B cell (primary cell): ENCODE data around the gene IRF2BPL. TPM values are rescaled to one million over a fixed set of nuclear protein-coding genes. Genes with fewer than 3 reads are reported as not detected.

ENCODE experiments used
- ATAC-seq: fragments of 200-7000 bp; cut with Tn5 transposase; one replicate; pipeline ENCODE4 v1.10.0; 2021; ENCODE audit warnings: low read depth, mild to moderate bottlenecking, moderate number of reproducible peaks, moderate library complexity
- CTCF ChIA-PET: fragments of 350-600 bp; sonication (Branson Sonifier 250); formaldehyde crosslinking; loops from one replicate; lab custom pipeline; 2021; ENCODE audit warnings: antibody characterized with exemption, inconsistent platforms; lab: Charles Lee
- POLR2A ChIA-PET: fragments of 350-600 bp; sonication (Branson Sonifier 250); formaldehyde crosslinking; loops from one replicate; lab custom pipeline; 2021; ENCODE audit warnings: antibody characterized with exemption; lab: Charles Lee
- DNase-seq: peaks from one replicate; pipeline ENCODE4 v3.0.0; 2013
- H2AFZ ChIP-seq: 2 replicates; pipeline ENCODE4 v1.6.1; 2012; ENCODE audit warnings: mild to moderate bottlenecking, low read depth, low read length; ENCODE audit not compliant: insufficient read depth, poor library complexity, severe bottlenecking
- H3K27ac ChIP-seq, 2 donors: 1 replicate in 1 of 2; 2 replicates in 1 of 2; pipeline ENCODE4 v1.5.1; 2012 to 2013; ENCODE audit warnings: low read length in 2 of 2, mild to moderate bottlenecking in 2 of 2, moderate library complexity in 1 of 2
- H3K27me3 ChIP-seq, 4 experiments: fragments of 200-600 bp in 1 of 4; sonication (generic) in 1 of 4; replicated peaks in 1 of 4; 1 replicate in 2 of 4; 2 replicates in 2 of 4; pipeline versions ENCODE4 v1.6.1 to v1.7.0; 2013 to 2016; ENCODE audit warnings: low read length in 3 of 4, mild to moderate bottlenecking in 2 of 4, mixed read lengths in 1 of 4, moderate library complexity in 1 of 4; ENCODE audit not compliant: insufficient read depth in 4 of 4, control insufficient read depth in 3 of 4; ENCODE audit errors: control extremely low read depth in 1 of 4
- H3K36me3 ChIP-seq, 2 experiments: replicated peaks in 1 of 2; 1 replicate in 1 of 2; 2 replicates in 1 of 2; pipeline versions ENCODE4 v1.6.1 to v1.7.1; 2013; ENCODE audit warnings: low read length in 1 of 2; ENCODE audit not compliant: insufficient read depth in 2 of 2, control insufficient read depth in 1 of 2; ENCODE audit errors: control extremely low read depth in 1 of 2, extremely low read depth in 1 of 2
- H3K4me1 ChIP-seq, 2 donors: fragments of 200-600 bp in 1 of 2; sonication (generic) in 1 of 2; 1 replicate in 1 of 2; 2 replicates in 1 of 2; pipeline versions ENCODE4 v1.5.1 to v1.6.1; 2013 to 2017; ENCODE audit warnings: low read length in 2 of 2; ENCODE audit not compliant: control insufficient read depth in 2 of 2, insufficient read depth in 2 of 2
- H3K4me2 ChIP-seq: replicated peaks from 2 replicates; pipeline ENCODE3; 2012; ENCODE audit warnings: mild to moderate bottlenecking, low read depth, low read length; ENCODE audit not compliant: poor library complexity, severe bottlenecking
- H3K4me3 ChIP-seq, 5 experiments: fragments of 200-600 bp in 1 of 5; sonication (generic) in 1 of 5; 1 replicate in 3 of 5; 2 replicates in 2 of 5; pipeline versions ENCODE4 v1.5.1 to v1.7.0; 2011 to 2016; ENCODE audit warnings: low read length in 4 of 5, mild to moderate bottlenecking in 4 of 5, low read depth in 2 of 5, control low read depth in 1 of 5, moderate library complexity in 1 of 5; ENCODE audit not compliant: insufficient read depth in 1 of 5; ENCODE audit errors: control extremely low read depth in 1 of 5, extremely low read depth in 1 of 5
- H3K79me2 ChIP-seq: fragments of 200-600 bp; sonication (generic); one replicate; pipeline ENCODE4 v1.6.0; 2016; ENCODE audit warnings: low read length; ENCODE audit not compliant: control insufficient read depth, insufficient read depth
- H3K9ac ChIP-seq: fragments of 200-600 bp; sonication (generic); 2 replicates; pipeline ENCODE4 v1.6.1; 2017; ENCODE audit warnings: mild to moderate bottlenecking, low read length, moderate library complexity
- H3K9me3 ChIP-seq, 3 donors: one replicate each; pipeline versions ENCODE4 v1.6.1 to v1.7.1; 2013; ENCODE audit warnings: low read length in 2 of 3; ENCODE audit not compliant: control insufficient read depth in 2 of 3, insufficient read depth in 1 of 3; ENCODE audit errors: control extremely low read depth in 1 of 3
- H4K20me1 ChIP-seq: 2 replicates; pipeline ENCODE4 v1.6.0; 2012; ENCODE audit warnings: mild to moderate bottlenecking, low read length; ENCODE audit not compliant: insufficient read depth, control insufficient read depth, poor library complexity, severe bottlenecking
- H3K27ac Mint-ChIP-seq: one replicate; pipeline ENCODE4 v1.8.0; 2021; ENCODE audit warnings: mixed read lengths
- H3K27me3 Mint-ChIP-seq: one replicate; pipeline ENCODE4 v1.8.0; 2021; ENCODE audit warnings: mixed read lengths
- H3K4me1 Mint-ChIP-seq: one replicate; pipeline ENCODE4 v1.8.0; 2021; ENCODE audit warnings: mixed read lengths
- H3K4me3 Mint-ChIP-seq: one replicate; pipeline ENCODE4 v1.8.0; 2021; ENCODE audit warnings: mixed read lengths
- H3K9me3 Mint-ChIP-seq: one replicate; pipeline ENCODE4 v1.8.0; 2022; ENCODE audit warnings: mixed read lengths; ENCODE audit not compliant: insufficient read depth
- EZH2 ChIP-seq: IDR thresholded peaks from 2 replicates; pipeline ENCODE4 v1.6.1; 2012; ENCODE audit warnings: borderline replicate concordance, low read depth, mild to moderate bottlenecking, moderate library complexity, low read length; ENCODE audit not compliant: insufficient read depth, poor library complexity, severe bottlenecking
- WGBS: methylation state at CpG from one replicate; pipeline ENCODE4 v1.1.5; 2013; ENCODE audit warnings: missing lambda C conversion rate; ENCODE audit not compliant: insufficient coverage; 5-methylcytosine and 5-hydroxymethylcytosine counted together
- intact Hi-C: fragments of 100-400 bp; cut with micrococcal nuclease; formaldehyde crosslinking; loops from one replicate; pipeline ENCODE4 v1.10.0; 2022
- polyA plus RNA-seq: library from polyadenylated mRNA; depleted of rRNA; stranded (reverse); fragments of >200 nt; gene quantifications from 2 replicates; pipeline ENCODE4 v1.2.3, GENCODE V29; 2012
- total RNA-seq, 2 donors: library from RNA; stranded (reverse); fragments of 120-200 nt in 1 of 2; gene quantifications; 1 replicate in 1 of 2; 2 replicates in 1 of 2; pipeline versions ENCODE4 v1.2.3 to v1.2.4, GENCODE V29; 2013 to 2022
- TF ChIP-seq, protein P1 (sequence below): fragments of 200-600 bp; IDR thresholded peaks from one replicate; pipeline ENCODE4 v1.8.0; 2022; ENCODE audit warnings: antibody characterized with exemption, mild to moderate bottlenecking

The IRF2BPL gene
- total and polyA plus RNA-seq, 2 donors (not counting 1 experiment from before 2014, with no cell fraction given): 27.9 to 34.0 TPM

DNA sequence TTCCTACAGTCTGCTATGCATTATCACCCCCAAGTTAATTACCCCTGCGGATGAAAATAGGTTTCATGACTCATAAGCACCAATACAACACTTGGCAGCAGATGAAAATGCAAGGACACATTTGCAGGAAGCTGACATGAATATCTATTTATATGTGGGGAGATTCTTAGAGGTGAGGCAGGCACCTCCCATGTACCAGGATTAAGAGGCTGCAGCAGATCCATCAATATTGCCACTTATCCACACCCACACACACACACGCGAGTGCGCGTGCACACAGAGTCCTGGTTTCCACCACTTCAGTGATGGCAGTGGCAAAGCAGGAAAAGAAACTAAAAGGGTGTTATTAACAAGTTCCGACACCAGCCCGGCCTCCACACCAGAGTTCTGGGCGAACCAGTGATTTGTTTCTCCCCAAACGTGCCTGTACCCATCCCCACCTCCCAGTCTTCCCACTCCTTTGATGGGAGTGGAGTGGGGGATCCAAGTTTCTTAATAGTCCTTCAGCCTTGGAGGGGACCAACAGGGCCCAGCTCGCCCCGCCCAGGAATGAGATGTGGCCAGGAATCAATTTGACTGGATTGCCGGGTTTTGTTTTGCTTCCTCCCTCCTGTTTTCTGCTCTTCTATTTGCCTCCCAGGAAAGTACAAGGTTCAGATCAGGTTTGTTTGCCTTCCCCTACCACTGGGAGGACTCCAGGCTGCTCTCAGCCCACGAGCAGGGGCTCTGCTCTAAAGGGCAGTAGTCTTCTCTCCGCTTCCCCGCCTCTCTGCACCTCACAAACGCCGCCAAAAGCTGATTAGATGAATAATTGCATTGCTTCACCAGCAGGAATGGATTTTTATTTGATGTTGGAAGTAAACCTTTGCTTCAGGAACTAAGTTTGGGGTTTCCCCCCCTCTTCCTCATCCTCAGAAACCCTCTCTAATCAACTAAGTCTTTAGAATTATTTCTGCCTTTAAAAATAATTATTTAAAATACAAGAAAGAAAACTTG lies 5.2 kb downstream of the IRF2BPL start:
- Histone ChIP-seq H3K4me3 (no peak overlapping the region), H4K20me1 (peaks cover 34% of the 10 kb centered on the region), H3K36me3 (peaks cover 0 to 20% of the 10 kb centered on the region in 2 experiments), H3K79me2 (peaks cover 43% of the 10 kb centered on the region), H3K27ac (no peak overlapping the region), H3K27me3 (no peaks in the 10 kb centered on the region), H3K4me2 (no peak overlapping the region), H2AFZ (no peak overlapping the region), H3K9me3 (no peaks in the 10 kb centered on the region), H3K9ac (no peak overlapping the region), H3K4me1 (peaks cover 23 to 29% of the 10 kb centered on the region in 2 donors)
- TF ChIP-seq, protein P1, sequence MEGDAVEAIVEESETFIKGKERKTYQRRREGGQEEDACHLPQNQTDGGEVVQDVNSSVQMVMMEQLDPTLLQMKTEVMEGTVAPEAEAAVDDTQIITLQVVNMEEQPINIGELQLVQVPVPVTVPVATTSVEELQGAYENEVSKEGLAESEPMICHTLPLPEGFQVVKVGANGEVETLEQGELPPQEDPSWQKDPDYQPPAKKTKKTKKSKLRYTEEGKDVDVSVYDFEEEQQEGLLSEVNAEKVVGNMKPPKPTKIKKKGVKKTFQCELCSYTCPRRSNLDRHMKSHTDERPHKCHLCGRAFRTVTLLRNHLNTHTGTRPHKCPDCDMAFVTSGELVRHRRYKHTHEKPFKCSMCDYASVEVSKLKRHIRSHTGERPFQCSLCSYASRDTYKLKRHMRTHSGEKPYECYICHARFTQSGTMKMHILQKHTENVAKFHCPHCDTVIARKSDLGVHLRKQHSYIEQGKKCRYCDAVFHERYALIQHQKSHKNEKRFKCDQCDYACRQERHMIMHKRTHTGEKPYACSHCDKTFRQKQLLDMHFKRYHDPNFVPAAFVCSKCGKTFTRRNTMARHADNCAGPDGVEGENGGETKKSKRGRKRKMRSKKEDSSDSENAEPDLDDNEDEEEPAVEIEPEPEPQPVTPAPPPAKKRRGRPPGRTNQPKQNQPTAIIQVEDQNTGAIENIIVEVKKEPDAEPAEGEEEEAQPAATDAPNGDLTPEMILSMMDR: no peak
- TF ChIP-seq EZH2: no peak
- Mint-ChIP-seq H3K4me1 (peaks cover 33% of the 10 kb centered on the region), H3K9me3 (no peaks in the 10 kb centered on the region), H3K27me3 (no peaks in the 10 kb centered on the region), H3K4me3 (no peak overlapping the region), H3K27ac (no peak overlapping the region)
- intact Hi-C loops: no loop called here
- 92% methylated on average over 1 of the region's 17 CpGs for WGBS
- ChIA-PET CTCF (interaction anchor here (0.9 to 6.2 kb wide), 8 partner anchors 11 to 149 kb away, joined by 3 to 40 read pairs (median 5); no protein-coding TSS in a partner anchor), POLR2A (no interaction called here)
- no peak for ATAC-seq
- DNase-seq: no peak
